T1000 (cell line): Measurements from ENCODE around the gene NEDD1.

Source experiments
- DNase-seq: peaks from one replicate; lab custom pipeline; 2025; ENCODE audit warnings: mixed read lengths; lab: John Stamatoyannopoulos, UW

Gene NEDD1

GRCh38 chr12:96901175-96901574 lies 5.9 kb upstream of the NEDD1 start:
- DNase-seq: no peak

DNA sequence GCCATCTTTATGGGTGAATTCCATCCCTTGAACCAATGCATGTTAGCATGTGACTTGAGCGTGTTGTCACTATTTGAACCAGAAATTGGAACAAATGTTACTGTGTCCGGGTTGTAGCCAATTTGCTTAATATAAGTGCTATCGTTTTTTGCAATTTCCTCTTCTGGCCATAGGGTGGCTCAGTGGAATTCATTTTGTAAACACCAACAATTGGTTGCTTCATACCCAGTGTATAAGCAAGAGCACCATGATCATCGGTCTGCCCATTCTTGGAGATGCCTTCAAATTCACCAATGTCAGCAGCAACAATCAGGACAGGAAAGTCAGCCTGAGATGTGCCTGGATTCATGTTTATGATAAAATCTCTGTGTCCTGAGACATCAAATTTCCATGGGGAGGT lies 5.0 kb upstream of the NEDD1 start:
- no peak for DNase-seq

- DNase-seq: no peak
Observed at GRCh38 chr12:96906498-96906848, 584 bp upstream of the NEDD1 start.

DNA sequence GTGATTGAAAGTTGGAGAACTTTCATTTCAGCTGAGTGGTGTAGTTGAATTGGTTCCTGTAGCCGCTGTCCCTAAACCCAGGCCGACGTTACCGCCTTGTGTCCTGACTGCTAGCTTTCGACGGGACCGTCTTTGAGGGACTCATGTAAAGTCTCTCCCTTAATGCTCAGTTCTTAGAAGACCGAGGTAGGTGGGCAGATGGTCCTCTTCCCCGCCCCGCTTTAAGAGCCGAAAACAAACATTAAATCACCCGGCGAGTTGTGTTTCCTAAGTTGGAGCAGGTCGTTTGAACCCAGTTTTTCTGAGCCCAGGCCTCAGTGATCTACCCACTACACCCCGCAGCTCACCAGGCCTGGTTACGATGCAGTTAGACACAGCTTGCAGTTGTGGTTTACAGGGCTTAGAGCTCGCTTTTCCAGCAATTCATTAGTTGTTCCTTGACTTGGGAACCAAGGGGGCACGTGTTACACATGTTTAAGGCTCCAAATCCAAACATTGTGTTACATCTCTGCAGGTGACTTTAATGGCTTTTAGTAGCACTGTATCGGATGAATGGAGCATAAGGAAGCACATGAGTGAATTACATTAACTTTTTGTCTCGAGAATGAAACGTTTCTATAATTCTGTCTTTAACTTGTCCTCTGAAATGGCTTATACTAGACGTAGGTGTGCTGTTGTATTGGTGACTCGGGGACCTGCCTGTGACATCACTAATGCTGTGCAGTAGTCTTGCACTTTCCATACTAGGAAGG lies 790 bp downstream of the NEDD1 start:
- peak; percentile 35 for DNase-seq

DNA sequence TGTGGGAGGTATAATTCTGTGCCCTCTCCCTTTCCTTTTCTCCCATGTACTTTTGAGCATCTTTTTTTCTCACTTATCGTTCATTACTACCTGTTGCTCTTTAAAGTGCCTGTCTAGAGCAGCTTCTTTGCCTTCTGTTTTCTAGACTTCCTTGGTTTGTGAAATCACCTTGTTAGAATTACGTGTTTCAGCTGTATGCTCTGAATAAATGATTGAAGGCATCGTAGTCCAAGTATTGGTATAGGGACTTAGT lies 1.3 kb downstream of the NEDD1 start:
- DNase-seq: no peak

GRCh38 chr12:96912261-96912660 lies 5.2 kb downstream of the NEDD1 start:
- no peak for DNase-seq

DNA sequence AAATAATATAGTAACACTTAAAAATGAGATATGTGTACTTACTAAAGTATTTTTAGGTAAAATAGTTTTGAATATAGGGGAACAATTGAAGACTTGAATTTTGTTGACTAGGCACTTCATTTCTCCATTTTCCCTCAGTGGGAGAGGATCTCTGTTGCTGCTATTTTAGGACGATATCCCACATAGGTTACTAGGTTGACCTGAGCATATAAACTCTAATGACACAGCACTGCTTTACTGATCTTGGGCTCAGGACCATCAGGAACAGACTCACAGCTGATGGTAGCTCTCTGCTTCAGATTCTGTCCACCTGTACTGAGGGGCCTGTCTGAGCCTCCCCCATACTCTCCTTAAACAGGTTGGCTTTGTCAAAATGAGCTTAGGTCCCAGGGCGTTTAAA lies 5.9 kb downstream of the NEDD1 start:
- DNase-seq: no peak

GRCh38 chr12:96919510-96920210 lies 12.6 kb downstream of the NEDD1 start:
- no peak for DNase-seq

DNA sequence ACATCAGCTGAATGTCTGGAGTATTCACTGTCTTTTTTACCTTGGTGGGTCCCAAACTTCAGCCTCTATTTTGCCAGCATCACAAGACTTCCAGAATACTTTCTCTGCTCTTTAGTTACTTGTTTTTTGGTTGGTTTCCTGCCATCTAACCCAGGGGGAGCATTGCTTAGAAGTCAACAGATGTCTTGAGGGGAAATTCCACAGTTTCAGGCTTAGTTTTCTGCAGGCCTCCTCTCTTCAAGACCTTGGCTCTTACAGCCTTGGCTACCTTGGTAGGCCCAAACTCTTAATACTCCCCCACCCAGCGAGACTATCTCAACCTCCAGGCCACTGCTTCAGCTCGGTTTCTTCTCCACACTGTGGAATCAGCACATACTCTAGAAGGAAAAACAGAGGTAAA lies 41.7 kb downstream of the NEDD1 start:
- no peak for DNase-seq

DNA sequence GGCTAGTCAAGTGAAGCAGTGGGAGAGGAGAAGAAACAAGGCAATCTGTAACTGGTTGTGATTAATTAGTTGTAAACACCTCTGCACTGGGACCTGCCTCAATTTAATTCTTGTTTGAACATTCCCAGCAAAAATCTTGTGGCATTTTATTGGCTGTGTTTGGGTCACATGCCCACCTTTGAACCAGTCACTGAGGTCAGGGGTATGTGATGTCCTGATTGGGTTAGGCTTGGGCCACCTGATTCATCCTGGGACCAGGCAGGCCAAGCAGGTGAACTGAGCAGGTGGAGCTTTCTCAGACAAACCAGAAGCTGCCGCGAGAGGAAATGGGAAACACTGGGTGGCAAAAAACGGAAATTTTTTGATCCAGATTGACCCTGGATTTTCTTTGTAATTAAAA lies 72.5 kb downstream of the NEDD1 start:
- no peak for DNase-seq

GRCh38 chr12:96980991-96981414 lies 73.9 kb downstream of the NEDD1 start:
- DNase-seq: peak; percentile 72

DNA sequence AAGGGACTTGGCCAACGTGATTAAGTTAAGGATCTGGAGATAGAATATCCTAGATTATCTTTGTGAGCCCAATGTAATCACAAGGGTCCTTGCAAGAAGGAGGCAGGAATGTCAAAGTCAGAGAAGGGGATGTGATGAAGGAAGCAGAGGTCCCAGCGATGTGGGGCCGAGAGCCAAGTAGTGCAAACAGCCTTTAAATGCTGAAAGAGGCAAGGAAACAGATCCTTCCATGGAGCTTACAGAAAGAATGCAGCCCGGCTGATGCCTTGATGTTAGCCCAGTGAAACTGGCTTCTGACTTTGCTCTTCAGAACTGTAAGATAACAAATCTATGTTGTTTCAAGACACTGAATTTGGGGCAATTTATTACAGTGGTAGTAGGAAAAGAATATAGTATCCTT lies 74.9 kb downstream of the NEDD1 start:
- DNase-seq: no peak

DNA sequence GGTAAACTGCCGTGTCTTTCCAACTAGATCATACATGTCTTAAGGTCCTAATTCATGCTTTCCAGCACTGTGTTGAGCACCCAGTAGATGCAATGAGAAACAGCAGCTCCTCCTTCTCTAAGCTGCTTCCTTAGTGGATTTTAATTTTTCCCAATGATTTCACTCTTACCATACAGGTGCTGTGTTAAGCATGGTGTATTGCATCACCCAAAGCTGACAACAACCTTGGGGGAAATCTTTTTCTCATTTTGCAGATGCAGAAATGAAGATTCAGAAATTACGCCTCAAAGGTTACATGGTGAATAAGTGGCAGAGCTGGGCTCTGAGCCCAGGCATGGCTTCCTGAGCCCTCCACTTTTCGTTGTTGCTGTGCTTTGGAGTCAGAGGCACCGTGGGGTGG lies 75.6 kb downstream of the NEDD1 start:
- DNase-seq: no peak

DNA sequence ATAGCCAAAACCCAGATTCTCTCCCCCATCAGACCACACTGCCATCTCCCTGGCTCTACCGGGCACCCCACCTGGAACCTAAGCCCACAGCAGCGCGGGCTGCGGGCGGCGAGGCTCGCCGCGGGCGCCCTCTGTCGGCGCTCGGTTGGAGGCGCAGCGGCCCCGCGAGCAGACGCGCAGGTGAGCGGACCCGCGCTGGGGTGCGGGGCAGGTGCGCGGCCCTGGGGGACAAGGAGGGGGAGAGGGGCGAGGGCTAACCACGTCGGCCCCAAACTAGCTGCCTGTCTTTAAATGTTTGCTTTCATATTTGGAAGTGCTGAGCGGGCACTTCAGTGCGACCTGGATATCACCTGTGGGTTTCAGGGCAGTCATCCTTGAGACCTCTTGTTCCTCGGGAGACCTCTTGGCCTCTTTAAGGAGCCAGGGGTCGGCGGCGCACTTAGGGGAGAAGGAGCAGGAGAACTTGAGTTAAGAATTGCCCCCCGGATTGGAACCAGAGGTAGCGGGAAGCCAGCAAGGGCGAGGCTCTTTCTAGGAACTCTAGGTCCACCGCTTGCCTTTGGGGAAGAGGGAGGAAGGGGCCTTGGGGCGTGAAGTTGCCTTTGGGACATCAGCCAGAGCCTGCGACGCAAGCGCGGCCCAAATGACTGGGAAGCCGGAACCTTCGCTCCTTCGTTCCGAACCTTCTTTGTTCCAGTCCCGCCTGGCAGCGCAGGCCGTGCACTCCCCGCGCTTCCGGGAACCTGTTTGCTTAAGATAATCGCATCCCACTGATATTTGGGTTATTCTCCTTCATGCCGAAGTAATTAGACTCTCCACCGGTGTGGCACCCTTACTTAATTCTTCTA lies 78.7 kb downstream of the NEDD1 start:
- peak; percentile 37 for DNase-seq

DNA sequence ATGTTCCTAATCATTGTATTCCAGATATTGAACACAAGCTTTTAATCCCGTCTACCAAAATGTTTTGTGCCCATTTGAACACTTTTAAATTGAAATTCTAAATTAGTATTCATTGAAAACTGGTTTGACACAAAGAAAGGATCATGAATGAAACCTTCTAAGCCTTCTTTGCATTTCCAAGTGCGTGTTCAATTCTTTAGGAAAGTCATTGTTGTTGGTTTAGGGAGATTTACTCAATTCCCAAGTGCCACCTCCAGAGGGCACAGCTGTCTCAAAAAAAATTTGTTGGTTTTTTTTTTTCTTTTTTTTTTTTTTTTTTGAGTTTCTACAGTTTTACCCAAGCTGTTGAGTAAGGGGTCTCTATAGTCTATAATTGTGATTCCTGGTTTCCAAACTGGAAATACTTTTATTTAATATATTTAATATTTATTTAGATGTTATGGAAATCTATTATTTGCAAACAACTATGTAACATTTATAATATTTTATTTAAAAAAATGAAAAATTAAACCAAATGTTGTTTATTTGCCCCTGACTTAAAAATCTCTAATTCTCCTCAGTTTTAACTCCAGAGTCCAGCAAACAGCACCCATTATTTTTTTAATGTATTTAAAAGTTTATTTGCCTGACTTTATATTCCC lies 79.9 kb downstream of the NEDD1 start:
- no peak for DNase-seq

- no peak for DNase-seq
Observed at GRCh38 chr12:96988919-96989318, 81.9 kb downstream of the NEDD1 start.

DNA sequence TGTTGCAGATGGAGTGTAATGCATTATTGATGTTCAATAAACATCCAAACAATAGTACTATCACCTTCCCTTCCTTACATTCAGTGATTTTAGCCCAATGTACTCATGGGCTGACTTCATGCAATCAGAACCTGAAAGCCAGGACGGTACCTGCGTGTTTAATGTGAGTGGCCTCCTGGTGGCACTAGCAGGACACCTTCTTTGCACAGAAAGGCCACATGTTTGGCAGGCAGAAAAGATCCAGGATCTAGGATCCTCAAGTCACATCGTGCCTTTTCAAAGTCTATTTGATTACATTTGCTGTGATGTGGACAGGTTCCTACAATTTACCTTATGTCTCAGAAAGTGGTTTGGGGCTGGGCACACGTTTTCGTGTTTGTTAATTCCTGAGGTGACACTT lies 82.9 kb downstream of the NEDD1 start:
- DNase-seq: peak; percentile 25

DNA sequence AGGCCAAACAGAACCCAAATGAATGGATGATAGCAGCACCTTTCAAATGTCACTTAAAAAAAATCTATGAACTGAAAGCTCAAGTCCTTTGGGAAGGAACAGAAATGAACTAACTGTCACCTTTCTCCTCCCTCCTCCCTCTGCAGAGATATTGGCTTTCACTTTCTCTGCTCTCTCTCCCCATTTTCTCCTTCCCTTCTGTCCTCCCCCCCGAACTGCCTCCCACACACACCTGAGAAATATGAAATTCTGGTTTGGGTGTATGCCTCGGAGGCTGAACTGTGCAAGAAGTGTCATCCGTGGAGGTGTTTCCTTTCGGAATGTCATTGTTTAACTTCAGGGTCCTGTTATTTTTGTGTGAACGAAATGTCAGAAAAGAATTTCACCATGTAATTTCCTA lies 87.8 kb downstream of the NEDD1 start:
- DNase-seq: no peak

GRCh38 chr12:96995861-96996260 lies 88.8 kb downstream of the NEDD1 start:
- no peak for DNase-seq

DNA sequence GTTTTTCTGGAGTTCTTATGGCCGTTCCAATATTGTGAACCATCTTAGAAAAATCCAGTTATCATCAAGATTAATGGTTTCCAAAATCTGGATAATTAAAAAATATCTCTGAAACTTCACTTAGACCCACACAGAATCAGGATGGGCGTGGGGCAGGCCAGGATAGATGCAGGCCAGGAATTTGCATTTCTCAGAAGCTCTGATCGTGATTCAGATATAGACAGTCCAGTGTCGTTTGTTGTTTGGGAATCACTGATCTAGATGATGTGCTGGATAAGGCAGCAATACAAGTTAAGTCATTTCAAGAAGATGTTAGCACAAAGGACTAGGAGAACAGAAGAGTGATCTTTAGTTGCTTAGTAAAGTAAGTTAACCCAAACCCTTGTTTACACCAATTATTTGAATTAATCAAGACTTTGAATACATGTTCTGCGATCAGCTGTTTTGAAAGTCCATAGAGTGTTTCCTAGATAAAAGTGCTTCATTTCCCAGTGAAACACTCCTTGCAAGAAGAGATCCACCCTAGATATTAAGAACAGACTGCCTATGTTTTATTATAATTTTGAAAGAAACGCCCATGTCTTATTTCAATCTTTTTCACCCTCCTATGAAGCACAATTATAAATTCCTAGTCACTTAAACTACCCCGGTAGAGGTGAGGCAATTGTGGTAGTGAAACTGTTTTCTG lies 90.9 kb downstream of the NEDD1 start:
- DNase-seq: no peak

DNA sequence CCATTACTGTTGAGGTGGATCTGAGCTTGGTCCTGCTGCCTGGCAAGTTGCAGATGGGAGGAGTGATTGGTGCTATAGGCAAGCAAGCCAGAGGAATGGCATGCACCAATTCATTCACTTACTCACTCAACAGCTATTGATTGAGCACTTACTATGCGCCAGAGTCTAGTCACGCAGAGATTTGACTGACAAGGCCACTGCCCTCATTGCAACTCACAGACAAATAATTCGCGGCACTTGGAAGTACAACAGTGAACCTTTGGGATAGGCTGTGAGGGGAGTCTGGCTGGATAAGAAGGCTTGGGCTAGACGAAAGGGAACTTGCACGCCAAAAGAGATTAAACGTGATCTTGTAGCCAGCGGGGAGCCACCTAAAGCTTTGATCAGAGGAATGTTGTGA lies 96.2 kb downstream of the NEDD1 start:
- no peak for DNase-seq
